HG02884 (cell line): ENCODE results near the gene RSRP1.
A peak's percentile ranks its signal among the peaks of the same experiment; 100 is the strongest.
"Not testable (repeated sequence)": the region's sequence is repeated elsewhere in the genome, so short reads cannot be mapped to it uniquely, and the experiment has no call there.

Source experiments
- ATAC-seq: cut with Tn5 transposase; IDR thresholded peaks from one replicate; pipeline ENCODE4 v1.9.1; 2021; ENCODE audit warnings: mild to moderate bottlenecking, moderate library complexity; ENCODE audit not compliant: unreplicated experiment

Gene RSRP1

GRCh38 chr1:25247024-25247828 lies at the start of gene RSRP1:
TSS of gene RSRP1 (minus strand) at chr1:25247454. CDS start at chr1:25246963, 491 bp downstream.
- ATAC-seq: peak; percentile 70

- ATAC-seq: not testable (repeated sequence)
Measured at GRCh38 chr1:25296501-25296900, 49.2 kb upstream of the RSRP1 start.

GRCh38 chr1:25294889-25295826 lies 47.9 kb upstream of the RSRP1 start:
- ATAC-seq: not testable (repeated sequence)

- not testable (repeated sequence) for ATAC-seq
Measured at GRCh38 chr1:25293426-25293825, 46.2 kb upstream of the RSRP1 start.

GRCh38 chr1:25290043-25290442 lies 42.8 kb upstream of the RSRP1 start:
- not testable (repeated sequence) for ATAC-seq

GRCh38 chr1:25288573-25289101 lies 41.4 kb upstream of the RSRP1 start:
- ATAC-seq: not testable (repeated sequence)

GRCh38 chr1:25287164-25287563 lies 39.9 kb upstream of the RSRP1 start:
- ATAC-seq: not testable (repeated sequence)

- ATAC-seq: not testable (repeated sequence)
Measured at GRCh38 chr1:25285862-25286261, 38.6 kb upstream of the RSRP1 start.

GRCh38 chr1:25279693-25280111 lies 32.4 kb upstream of the RSRP1 start:
- ATAC-seq: not testable (repeated sequence)

- ATAC-seq: not testable (repeated sequence)
Measured at GRCh38 chr1:25278790-25279189, 31.5 kb upstream of the RSRP1 start.

- ATAC-seq: not testable (repeated sequence)
Measured at GRCh38 chr1:25278358-25278757, 31.1 kb upstream of the RSRP1 start.

GRCh38 chr1:25277295-25277694 lies 30.0 kb upstream of the RSRP1 start:
- ATAC-seq: not testable (repeated sequence)

GRCh38 chr1:25275648-25276047 lies 28.4 kb upstream of the RSRP1 start:
- not testable (repeated sequence) for ATAC-seq

- not testable (repeated sequence) for ATAC-seq
Measured at GRCh38 chr1:25272238-25272637, 25.0 kb upstream of the RSRP1 start, which contains the start of gene RHD. TSS of gene RHD (plus strand) at chr1:25272509. CDS start at chr1:25272548, 39 bp downstream.

GRCh38 chr1:25268143-25268760 lies 21.0 kb upstream of the RSRP1 start:
- ATAC-seq: not testable (repeated sequence)

GRCh38 chr1:25267288-25268142 lies 20.3 kb upstream of the RSRP1 start:
- peak; percentile 62 for ATAC-seq

- ATAC-seq: peak; percentile 26
Measured at GRCh38 chr1:25266554-25267287, 19.5 kb upstream of the RSRP1 start.

GRCh38 chr1:25260336-25260735 lies 13.1 kb upstream of the RSRP1 start:
- not testable (repeated sequence) for ATAC-seq

GRCh38 chr1:25259813-25260212 lies 12.6 kb upstream of the RSRP1 start:
- ATAC-seq: not testable (repeated sequence)
